Activated effector memory CD4-positive, alpha-beta T cell treated with anti-CD3 and anti-CD28 coated beads, Interleukin-2, amount 50 U/mL, for 16 hours (primary cell): Measurements from ENCODE around the gene DENND1A.

Experiments
- DNase-seq: peaks from one replicate; pipeline ENCODE4 v3.0.0-alpha.2; 2020

Gene DENND1A

GRCh38 chr9:123605286-123605685 is 324.6 kb downstream of the DENND1A start:
- DNase-seq, result no peak

GRCh38 chr9:123604861-123605260 is 325.1 kb downstream of the DENND1A start:
- no peak for DNase-seq

GRCh38 chr9:123601828-123602227 is 328.1 kb downstream of the DENND1A start:
- no peak for DNase-seq

GRCh38 chr9:123599781-123600180 is 330.1 kb downstream of the DENND1A start:
- no peak for DNase-seq

GRCh38 chr9:123597876-123598556 is 331.9 kb downstream of the DENND1A start:
- no peak for DNase-seq

GRCh38 chr9:123597048-123597447 is 332.9 kb downstream of the DENND1A start:
- no peak for DNase-seq

GRCh38 chr9:123591283-123591682 is 338.6 kb downstream of the DENND1A start:
- DNase-seq, result no peak

- DNase-seq, result no peak
Observed at GRCh38 chr9:123590499-123590898, 339.4 kb downstream of the DENND1A start.

GRCh38 chr9:123589361-123590239 is 340.3 kb downstream of the DENND1A start:
- no peak for DNase-seq

- DNase-seq, result no peak
Observed at GRCh38 chr9:123586275-123586674, 343.7 kb downstream of the DENND1A start.

- no peak for DNase-seq
Observed at GRCh38 chr9:123584202-123585176, 345.4 kb downstream of the DENND1A start.

- no peak for DNase-seq
Observed at GRCh38 chr9:123583646-123584045, 346.3 kb downstream of the DENND1A start.

- no peak for DNase-seq
Observed at GRCh38 chr9:123571240-123571639, 358.7 kb downstream of the DENND1A start.

GRCh38 chr9:123568691-123569688 is 360.9 kb downstream of the DENND1A start:
- no peak for DNase-seq

- no peak for DNase-seq
Observed at GRCh38 chr9:123567013-123567412, 362.9 kb downstream of the DENND1A start.

GRCh38 chr9:123564652-123565051 is 365.3 kb downstream of the DENND1A start:
- no peak for DNase-seq

- no peak for DNase-seq
Observed at GRCh38 chr9:123562844-123563346, 367.0 kb downstream of the DENND1A start.

- no peak for DNase-seq
Observed at GRCh38 chr9:123561046-123561445, 368.9 kb downstream of the DENND1A start.

GRCh38 chr9:123556464-123557435 is 373.2 kb downstream of the DENND1A start:
- DNase-seq, result no peak

GRCh38 chr9:123555646-123556045 is 374.3 kb downstream of the DENND1A start:
- no peak for DNase-seq
